Osteoblast (primary cell): Measurements from ENCODE around the gene SRCAP. TPM values are rescaled to one million over a fixed set of nuclear protein-coding genes. Genes with fewer than 3 reads are reported as not detected.
A peak's percentile ranks its signal among the peaks of the same experiment; 100 is the strongest.

Experiments used
- DNase-seq: peaks from one replicate; pipeline ENCODE4 v3.0.0; 2011; ENCODE audit warnings: low spot score, mixed read lengths; ENCODE audit not compliant: insufficient read length; ENCODE audit errors: missing footprints
- H2AFZ ChIP-seq: 2 replicates; pipeline ENCODE4 v1.6.0; 2011; ENCODE audit warnings: mild to moderate bottlenecking, low read length
- H3K27ac ChIP-seq: 2 replicates; pipeline ENCODE4 v1.5.1; 2011; ENCODE audit warnings: mild to moderate bottlenecking, low read depth, low read length, moderate library complexity
- H3K27me3 ChIP-seq: 2 replicates; pipeline ENCODE4 v1.6.0; 2012; ENCODE audit warnings: mild to moderate bottlenecking, control low read depth, inconsistent platforms, low read length, moderate library complexity; ENCODE audit not compliant: insufficient read depth
- H3K36me3 ChIP-seq: 2 replicates; pipeline ENCODE4 v1.5.1; 2011; ENCODE audit warnings: mild to moderate bottlenecking, low read length, control low read depth, moderate library complexity; ENCODE audit not compliant: insufficient read depth
- H3K4me1 ChIP-seq: 2 replicates; pipeline ENCODE4 v1.5.1; 2011; ENCODE audit warnings: mild to moderate bottlenecking, low read length, control low read depth, moderate library complexity; ENCODE audit not compliant: insufficient read depth
- H3K4me2 ChIP-seq: 2 replicates; pipeline ENCODE4 v1.6.0; 2011; ENCODE audit warnings: mild to moderate bottlenecking, low read length; ENCODE audit not compliant: insufficient read depth
- H3K4me3 ChIP-seq: fragments of 200-600 bp; sonication (generic); 3 replicates; pipeline ENCODE4 v1.5.1; 2012; ENCODE audit warnings: mild to moderate bottlenecking, low read length, inconsistent platforms; ENCODE audit not compliant: insufficient read depth
- H3K79me2 ChIP-seq: 2 replicates; pipeline ENCODE4 v1.6.0; 2012; ENCODE audit warnings: mild to moderate bottlenecking, low read length, control low read depth, inconsistent platforms; ENCODE audit not compliant: insufficient read depth
- H3K9me3 ChIP-seq: 2 replicates; pipeline ENCODE4 v1.5.1; 2011; ENCODE audit warnings: low read depth, low read length, control low read depth
- H4K20me1 ChIP-seq: 2 replicates; pipeline ENCODE4 v1.6.0; 2012; ENCODE audit warnings: mild to moderate bottlenecking, low read length, control low read depth; ENCODE audit not compliant: insufficient read depth
- CTCF ChIP-seq: IDR thresholded peaks from 2 replicates; pipeline ENCODE4 v1.5.1; 2011; ENCODE audit warnings: mild to moderate bottlenecking, low read depth, low read length, moderate library complexity; ENCODE audit errors: extremely low read depth
- total RNA-seq: library from RNA; depleted of rRNA; stranded (reverse); fragments of >200 nt; gene quantifications from 2 replicates; pipeline ENCODE4 v1.2.3, GENCODE V29; 2012

Gene SRCAP
- total RNA-seq, 1 donor: 16.3 TPM

DNA sequence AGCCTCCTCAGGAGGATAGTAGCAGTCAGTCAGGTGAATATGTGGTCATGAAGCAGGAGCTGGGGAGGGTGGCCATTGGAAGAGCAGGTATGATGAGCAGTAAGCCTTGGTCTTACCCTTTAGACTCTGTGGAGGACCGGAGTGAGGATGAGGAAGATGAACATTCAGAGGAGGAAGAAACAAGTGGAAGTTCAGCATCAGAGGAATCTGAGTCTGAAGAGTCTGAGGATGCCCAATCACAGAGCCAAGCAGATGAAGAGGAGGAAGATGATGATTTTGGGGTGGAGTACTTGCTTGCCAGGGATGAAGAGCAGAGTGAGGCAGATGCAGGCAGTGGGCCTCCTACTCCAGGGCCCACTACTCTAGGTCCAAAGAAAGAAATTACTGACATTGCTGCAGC lies 12.7 kb downstream of the SRCAP start:
- H3K4me3 ChIP-seq: no peak overlapping the region
- H4K20me1 ChIP-seq: peaks cover 49% of the 10 kb centered on the region
- peaks cover 12% of the 10 kb centered on the region for H3K79me2 ChIP-seq
- H2AFZ ChIP-seq: no peak overlapping the region
- H3K27ac ChIP-seq: no peak overlapping the region
- peaks cover 10% of the 10 kb centered on the region for H3K4me1 ChIP-seq
- no peak overlapping the region for H3K4me2 ChIP-seq
- peaks cover 93% of the 10 kb centered on the region for H3K36me3 ChIP-seq
- no peaks in the 10 kb centered on the region for H3K9me3 ChIP-seq
- TF ChIP-seq CTCF: no peak
- DNase-seq: no peak
- H3K27me3 ChIP-seq: no peaks in the 10 kb centered on the region

GRCh38 chr16:30715750-30716445 lies 16.9 kb downstream of the SRCAP start:
- peaks cover 51% of the 10 kb centered on the region for H4K20me1 ChIP-seq
- no peak overlapping the region for H3K4me3 ChIP-seq
- no peak for TF ChIP-seq CTCF
- H3K27me3 ChIP-seq: no peaks in the 10 kb centered on the region
- peak overlapping the region; percentile 49 for H3K27ac ChIP-seq
- H3K36me3 ChIP-seq: peaks cover 81% of the 10 kb centered on the region
- H3K79me2 ChIP-seq: peaks cover 46% of the 10 kb centered on the region
- no peaks in the 10 kb centered on the region for H3K9me3 ChIP-seq
- H3K4me1 ChIP-seq: peaks cover 10% of the 10 kb centered on the region
- H3K4me2 ChIP-seq: no peak overlapping the region
- no peak overlapping the region for H2AFZ ChIP-seq
- peak; percentile 86 for DNase-seq

DNA sequence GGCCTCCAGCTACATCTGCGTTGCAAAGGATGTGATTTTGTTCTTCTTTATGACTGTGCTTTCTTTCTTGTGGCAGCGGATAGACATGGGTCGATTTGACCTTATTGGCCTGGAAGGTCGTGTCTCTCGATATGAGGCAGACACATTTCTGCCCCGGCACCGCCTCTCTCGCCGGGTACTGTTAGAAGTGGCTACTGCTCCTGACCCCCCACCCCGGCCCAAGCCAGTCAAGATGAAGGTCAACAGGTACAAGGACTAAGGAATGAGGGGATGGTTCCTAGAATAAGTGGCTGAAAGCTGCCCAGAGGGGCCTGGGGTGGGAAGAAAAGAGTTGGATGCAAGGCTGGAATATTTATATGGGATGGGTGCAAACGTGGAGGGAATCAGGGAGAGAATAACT lies 21.1 kb downstream of the SRCAP start:
- Histone ChIP-seq H3K27ac (no peak overlapping the region), H3K36me3 (peaks cover 87% of the 10 kb centered on the region), H4K20me1 (peaks cover 34% of the 10 kb centered on the region), H3K4me3 (no peak overlapping the region), H3K79me2 (peaks cover 51% of the 10 kb centered on the region), H2AFZ (no peak overlapping the region), H3K27me3 (no peaks in the 10 kb centered on the region), H3K4me1 (peaks cover 4% of the 10 kb centered on the region), H3K9me3 (no peaks in the 10 kb centered on the region), H3K4me2 (no peak overlapping the region)
- DNase-seq: no peak
- TF ChIP-seq CTCF: no peak

- DNase-seq: no peak
- no peak for TF ChIP-seq CTCF
- Histone ChIP-seq H3K27ac (no peak overlapping the region), H3K9me3 (no peaks in the 10 kb centered on the region), H3K36me3 (peaks cover 87% of the 10 kb centered on the region), H3K4me1 (peaks cover 1% of the 10 kb centered on the region), H3K79me2 (peaks cover 54% of the 10 kb centered on the region), H3K4me2 (no peak overlapping the region), H4K20me1 (peaks cover 35% of the 10 kb centered on the region), H2AFZ (no peak overlapping the region), H3K27me3 (no peaks in the 10 kb centered on the region), H3K4me3 (no peak overlapping the region)
Measured at GRCh38 chr16:30720694-30721093, 21.7 kb downstream of the SRCAP start.
